Cardiac septum (tissue), 1 donor: ENCODE results near the gene SIPA1L3. TPM values are rescaled to one million over a fixed set of nuclear protein-coding genes. Genes with fewer than 3 reads are reported as not detected.

ENCODE experiments used
- DNase-seq: peaks from one replicate; pipeline ENCODE4 v3.0.0-alpha.2; 2020; ENCODE audit warnings: low spot score
- intact Hi-C: fragments of 100-400 bp; cut with DNase I; formaldehyde crosslinking; loops from one replicate; pipeline ENCODE4 v1.14.0; 2022
- total RNA-seq: library from RNA; stranded (reverse); fragmentation: NEBNext Ultra II Directional; extraction: Animal tissue kit (Norgen Biotek cat#: 25700); gene quantifications from one replicate; pipeline ENCODE4 v1.2.1, GENCODE V29; 2021
- donor health status: DM: no; HTN: no; CAD: no.

The SIPA1L3 gene
- total RNA-seq, 1 donor from 2014 or later = 14.0 TPM

DNA sequence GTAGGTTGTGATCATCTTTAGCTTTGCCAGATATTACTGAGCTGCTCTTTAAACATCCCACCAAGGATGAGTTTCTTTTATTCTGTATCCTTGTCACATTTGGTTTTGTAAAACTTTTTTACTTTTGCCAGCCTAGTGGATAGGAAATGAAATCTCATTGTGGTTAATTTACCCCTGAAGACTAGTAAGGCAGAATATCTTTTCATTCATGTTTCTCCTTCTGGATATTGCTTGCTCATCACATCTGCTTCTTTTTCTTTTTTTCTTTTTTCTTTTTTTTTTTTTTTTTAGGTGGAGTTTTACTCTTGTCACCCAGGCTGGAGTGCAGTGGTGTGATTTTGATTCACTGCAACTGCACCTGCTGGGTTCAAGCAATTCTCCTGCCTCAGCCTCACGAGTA is 31.3 kb downstream of the SIPA1L3 start:
- no peak for DNase-seq
- intact Hi-C loops = no loop called here

DNA sequence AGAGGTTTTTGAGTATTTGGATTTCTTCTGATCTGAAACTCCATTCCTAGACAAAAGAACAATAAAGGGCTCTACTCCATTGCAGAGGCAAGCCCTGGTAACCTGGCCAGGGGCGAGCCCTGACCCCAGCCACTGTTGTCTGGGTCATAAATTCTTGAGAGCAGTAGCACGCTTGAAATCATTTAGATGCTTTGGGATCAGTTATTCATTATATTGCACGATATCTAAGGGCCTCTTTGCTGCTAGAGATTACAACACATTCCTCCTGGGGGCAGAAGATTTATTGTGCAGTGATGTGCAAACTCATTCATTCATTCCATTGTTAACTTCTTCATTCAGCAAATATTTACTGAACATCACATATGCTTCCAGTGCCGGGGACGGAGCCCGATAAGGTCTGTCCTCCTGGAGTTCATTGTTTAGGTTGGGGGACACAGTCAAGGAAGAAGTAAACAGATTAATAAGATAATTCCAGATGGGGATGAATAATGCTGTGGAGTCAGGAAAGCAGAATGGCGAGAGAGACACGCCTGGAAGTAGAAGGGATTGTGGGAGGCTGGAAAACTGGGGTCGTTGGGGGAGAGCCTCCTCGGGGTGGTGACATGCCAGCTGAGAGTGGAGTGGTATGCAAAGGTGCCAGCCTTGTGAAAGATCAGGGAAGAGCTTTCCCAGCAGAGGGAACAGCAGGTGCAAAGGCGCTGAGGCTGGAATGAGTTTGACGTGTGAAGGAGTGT is 34.9 kb downstream of the SIPA1L3 start:
- intact Hi-C loops = no loop called here
- no peak for DNase-seq

DNA sequence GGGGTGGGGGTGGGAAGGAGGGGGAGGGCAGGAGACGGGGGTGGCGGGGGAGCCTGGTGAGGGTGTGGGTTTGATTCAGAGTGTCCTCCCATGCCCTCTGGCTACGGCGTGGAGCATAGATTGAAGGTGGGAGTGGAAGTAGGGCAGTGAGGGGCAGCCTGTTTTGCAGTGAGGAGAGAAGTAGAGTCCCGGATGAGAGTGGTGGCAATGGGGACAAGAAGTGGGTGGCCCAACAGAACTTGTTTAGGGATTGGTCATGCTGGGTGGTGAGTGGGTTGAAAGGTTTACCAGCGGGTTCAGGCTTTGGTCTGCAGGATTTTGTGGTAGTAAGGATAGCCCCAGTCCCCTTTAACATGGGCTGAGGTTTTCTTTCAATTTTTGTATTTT is 35.5 kb downstream of the SIPA1L3 start:
- no peak for DNase-seq
- intact Hi-C loops = no loop called here

- no peak for DNase-seq
- intact Hi-C loops = no loop called here
Measured at GRCh38 chr19:37943480-37943879, 36.5 kb downstream of the SIPA1L3 start.

DNA sequence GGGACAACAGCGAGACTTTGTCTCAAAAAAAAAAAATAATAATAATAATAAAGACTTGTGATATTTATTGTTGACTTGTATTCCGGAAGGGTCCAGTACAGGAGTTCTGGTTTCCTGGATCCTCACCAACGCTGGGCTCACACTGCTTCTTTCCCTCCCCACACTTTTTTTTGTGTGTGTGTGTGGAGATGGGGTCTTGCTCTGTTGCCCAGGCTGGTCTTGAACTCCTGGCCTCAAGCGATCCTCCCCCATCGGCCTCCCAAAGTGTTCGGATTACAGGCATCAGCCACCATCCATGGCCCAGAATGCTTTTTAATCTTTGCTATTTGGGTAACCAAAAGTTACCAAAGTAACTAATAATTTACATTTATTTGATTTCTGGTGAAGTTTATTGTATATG is 39.1 kb downstream of the SIPA1L3 start:
- intact Hi-C loops = no loop called here

DNA sequence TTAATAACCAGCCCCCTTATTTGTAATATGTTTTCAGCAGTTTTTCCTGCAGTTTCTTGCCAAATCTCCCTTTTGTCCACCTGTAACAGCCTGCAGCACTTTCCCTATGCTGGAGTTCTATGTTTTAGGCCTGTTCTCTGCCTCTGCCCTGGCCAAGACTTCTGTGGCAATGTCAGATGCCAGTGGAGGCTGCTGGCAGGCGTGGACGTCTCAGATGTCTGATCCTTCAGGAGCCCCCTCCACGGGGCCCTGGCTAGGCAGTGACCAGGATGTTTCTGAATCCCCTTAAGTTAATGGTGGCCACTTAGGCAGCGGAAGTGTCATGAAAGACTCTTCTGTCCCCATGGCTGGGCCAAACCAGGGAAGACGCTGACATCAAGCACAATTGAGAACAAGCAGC is 40.8 kb downstream of the SIPA1L3 start:
- no peak for DNase-seq
- intact Hi-C loops = no loop called here

More for the DNA sequence above, 39.1 kb downstream of the SIPA1L3 start:
- DNase-seq = no peak

DNA sequence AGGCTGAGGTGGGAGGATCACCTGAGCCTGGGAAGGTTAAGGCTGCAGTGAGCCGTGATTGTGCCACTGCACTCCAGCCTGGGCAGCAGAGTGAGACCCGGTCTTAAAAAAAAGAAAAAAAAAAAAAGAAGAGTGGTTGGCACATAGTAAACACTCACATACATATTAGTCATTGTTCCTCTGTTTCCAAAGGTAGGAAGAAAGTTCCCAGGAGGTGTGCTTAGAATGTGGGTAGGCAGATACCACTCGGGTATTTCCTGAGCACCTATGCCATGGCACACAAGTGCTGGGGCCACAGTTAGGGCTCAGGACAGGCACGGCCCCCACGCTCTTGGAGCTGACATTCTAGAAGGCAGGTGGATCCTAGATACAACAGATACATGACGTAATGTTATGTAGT is 41.4 kb downstream of the SIPA1L3 start:
- intact Hi-C loops = no loop called here
- DNase-seq = no peak

- intact Hi-C loops = no loop called here
- DNase-seq = no peak
Measured at GRCh38 chr19:37950471-37951175, 43.6 kb downstream of the SIPA1L3 start.

DNA sequence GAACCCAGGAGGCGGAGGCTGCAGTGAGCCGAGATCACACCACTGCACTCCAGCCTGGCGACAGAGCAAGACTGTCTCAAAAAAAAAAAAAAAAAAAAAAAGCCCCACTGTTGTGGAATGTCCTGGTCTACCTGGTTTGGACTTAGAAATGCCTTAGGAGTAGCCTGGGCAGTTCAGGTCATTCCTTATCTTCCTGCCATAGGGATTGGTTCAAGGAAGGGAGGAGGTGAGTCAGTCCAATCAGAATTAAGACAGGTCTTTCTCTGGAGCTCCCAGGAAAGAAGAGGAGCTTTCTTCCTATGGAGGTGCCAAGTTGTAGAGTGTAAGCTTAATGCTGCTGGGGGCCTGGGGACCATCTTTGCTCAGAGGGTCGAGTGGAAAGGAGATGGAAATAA is 44.8 kb downstream of the SIPA1L3 start:
- no peak for DNase-seq
- intact Hi-C loops = no loop called here

DNA sequence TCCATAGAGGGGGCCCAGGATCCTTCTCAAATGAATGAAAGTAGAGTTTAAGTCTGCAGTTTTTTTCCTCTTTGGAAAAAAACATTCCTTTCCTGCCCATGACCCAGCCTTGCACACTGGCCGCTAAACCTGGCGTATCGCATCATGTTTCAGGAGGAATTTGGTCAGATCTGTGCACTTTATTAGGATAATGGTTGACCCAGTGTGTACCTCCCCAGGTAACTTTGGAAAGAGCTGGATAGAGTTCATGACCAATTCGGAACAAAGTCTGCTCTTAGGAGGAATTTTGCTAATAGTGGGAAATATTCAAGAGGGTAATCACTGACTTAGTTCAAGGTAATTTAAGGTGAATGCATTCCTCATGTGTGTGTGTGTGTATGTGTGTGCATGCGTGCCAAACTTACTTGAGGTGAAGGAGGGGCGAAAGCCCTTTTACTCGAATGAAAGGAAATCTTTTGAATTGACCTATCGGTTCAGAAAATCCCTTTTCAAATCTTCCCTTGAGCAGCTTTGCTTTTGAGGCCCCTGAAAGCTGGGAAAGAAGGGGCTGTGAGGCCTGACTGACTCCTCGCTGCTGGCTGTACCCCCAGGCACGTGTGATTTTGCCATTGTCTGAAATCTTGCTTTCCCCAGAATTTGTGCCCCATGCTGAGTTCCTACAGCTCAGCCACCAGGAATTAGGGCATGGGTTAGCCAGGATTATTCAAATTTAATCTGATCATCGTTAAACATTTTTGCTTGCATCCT is 46.3 kb downstream of the SIPA1L3 start:
- intact Hi-C loops = no loop called here
- no peak for DNase-seq

DNA sequence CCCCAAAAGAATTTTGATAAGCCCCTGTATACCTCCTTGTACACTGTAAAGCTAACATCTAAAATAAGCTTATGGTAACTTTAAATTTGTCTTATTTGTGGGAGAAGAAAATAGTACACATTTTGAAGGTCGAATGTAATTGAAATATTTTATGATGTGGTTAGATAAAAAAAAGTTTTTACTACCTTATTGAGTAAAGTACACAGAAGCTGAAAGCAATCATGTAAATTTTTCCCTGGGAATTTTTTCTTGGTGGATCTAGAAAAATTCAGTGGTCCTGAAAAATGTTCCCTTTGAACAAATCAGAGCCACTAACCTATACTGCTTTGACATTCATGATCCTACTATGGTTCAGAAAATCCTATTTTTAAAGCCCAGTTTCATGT is 46.9 kb downstream of the SIPA1L3 start:
- intact Hi-C loops = no loop called here
- no peak for DNase-seq

DNA sequence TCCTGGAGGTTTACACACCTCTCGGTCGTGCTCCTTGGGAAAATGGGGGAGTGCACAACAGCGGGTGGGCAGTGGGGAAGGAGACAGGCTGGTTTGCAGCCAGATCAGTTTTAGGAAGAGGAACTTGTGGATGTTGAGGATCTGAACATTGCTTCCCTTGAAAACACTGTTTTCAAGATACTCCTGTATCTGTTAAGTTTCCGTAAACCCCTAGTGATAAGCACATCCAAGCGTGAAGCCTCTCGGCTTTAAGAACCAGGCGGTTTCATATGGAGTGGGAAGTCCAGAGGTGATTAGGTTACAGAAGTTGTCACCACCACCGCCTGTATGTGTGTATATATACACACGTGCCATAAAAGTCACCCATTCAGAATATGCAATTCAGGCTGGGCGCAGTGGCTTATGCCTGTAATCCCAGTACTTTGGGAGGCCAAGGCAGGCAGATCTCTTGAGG is 47.4 kb downstream of the SIPA1L3 start:
- intact Hi-C loops = no loop called here
- DNase-seq = no peak

GRCh38 chr19:37955986-37956385 is 49.0 kb downstream of the SIPA1L3 start:
- intact Hi-C loops = no loop called here
- DNase-seq = no peak

DNA sequence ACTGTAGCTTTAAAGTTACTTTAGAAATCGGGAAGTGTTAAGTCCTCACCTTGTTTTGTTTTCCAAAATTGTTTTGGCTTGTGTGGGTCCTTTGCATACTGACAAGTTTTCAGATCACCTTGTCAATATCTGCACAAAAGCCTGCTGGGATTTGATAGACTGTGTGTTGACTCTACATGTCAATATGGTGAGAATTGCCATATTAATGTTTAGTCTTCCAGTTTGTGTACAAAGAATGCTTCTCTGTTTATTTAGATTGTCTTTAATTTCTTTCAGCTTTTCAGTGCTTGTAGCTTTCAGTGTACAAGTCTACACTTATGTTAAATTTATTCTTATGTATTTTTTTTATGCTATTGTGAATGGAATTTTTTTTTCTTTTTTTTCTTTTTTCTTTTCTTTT is 50.2 kb downstream of the SIPA1L3 start:
- DNase-seq = no peak
- intact Hi-C loops = no loop called here

DNA sequence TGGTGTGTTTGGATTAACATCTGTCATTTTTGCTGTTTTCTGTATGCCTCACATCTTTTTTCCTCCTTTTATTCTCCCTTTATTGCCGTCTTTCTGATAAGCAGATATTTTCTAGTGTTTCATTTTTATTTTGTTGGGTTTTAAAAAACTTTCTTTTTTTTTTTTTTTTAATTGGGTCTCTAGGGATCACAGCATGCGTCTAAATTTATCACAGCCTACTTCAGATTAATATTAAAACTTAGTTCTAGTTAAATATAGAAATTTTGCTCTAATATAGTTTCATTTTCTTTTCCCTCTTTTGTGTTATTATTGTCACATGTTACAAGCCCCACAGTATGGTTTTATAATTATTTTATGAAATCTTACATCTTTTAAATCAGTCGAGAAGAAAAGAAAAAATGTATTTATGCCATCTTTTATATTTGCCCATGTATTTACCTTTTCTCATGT is 52.7 kb downstream of the SIPA1L3 start:
- DNase-seq = no peak
- intact Hi-C loops = no loop called here

DNA sequence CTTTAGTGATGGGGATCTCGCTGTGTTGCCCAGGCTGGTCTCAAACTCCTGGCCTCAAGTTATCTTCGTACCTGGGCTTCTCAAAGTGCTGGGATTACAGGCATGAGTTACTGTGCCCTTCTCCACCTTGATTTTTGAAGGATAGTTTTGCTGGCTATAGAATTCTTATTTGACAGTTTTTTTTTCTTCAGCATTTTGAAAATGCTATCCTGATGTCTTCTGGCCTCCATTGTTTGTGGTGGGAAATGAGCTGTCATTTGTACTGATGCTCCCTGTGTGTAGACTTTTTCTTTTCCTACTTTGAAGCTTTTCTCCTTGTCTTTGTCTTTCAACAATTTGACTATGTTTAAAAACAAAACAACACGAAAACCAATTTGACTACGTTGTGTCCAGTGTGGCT is 54.2 kb downstream of the SIPA1L3 start:
- intact Hi-C loops = no loop called here
- no peak for DNase-seq

GRCh38 chr19:37963190-37963936 is 56.4 kb downstream of the SIPA1L3 start:
- no peak for DNase-seq
- intact Hi-C loops = no loop called here

DNA sequence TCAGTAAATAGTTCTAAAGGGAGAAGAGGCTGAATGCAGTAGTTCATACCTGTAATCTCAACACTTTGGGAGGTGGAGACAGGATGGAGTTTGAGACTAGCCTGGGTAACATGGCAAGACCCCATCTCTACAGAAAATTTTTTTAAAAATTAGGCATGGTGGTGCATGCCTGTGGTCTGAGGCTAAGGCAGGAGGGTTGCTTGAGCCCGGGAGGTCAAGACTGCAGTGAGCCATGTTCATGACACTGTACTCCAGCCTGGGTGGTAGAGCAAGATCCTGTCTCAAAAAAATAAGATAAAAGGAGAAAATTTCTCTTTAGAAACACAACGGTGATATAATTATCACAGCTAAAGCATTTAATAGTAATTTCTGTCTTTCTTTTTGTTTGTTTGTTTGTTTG is 57.1 kb downstream of the SIPA1L3 start:
- DNase-seq = no peak
- intact Hi-C loops = no loop called here

GRCh38 chr19:37966211-37966661 is 59.2 kb downstream of the SIPA1L3 start:
- intact Hi-C loops = no loop called here
- no peak for DNase-seq
